ENCODE results near the gene PHF23.
"Not testable (repeated sequence)": the region's sequence is repeated elsewhere in the genome, so short reads cannot be mapped to it uniquely, and the experiment has no call there.

Gene PHF23

GRCh38 chr17:7258731-7259554, 19.7 kb upstream of the PHF23 start:
- no peak for DNase-seq (ENCODE audit: low read depth)

- no peak for DNase-seq (ENCODE audit: low read depth)
Observed at GRCh38 chr17:7256766-7257456, 17.7 kb upstream of the PHF23 start.

DNA sequence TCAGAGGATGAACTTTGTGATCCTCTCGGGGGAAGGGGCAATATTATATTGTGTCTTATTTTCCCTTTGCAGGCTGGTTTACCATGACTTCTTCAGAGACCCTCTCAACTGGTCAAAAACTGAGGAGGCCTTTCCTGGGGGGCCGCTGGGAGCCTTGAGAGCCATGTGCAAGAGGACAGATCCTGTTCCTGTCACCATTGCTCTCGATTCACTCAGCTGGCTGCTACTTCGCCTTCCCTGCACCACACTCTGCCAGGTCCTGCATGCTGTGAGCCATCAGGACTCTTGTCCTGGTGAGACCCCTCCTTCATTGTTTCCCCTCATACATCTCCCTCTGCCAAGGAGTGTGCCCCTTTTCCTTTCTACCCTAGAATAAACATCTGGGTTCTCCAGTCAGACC, 15.3 kb upstream of the PHF23 start:
- DNase-seq (ENCODE audit: low read depth) = no peak

DNA sequence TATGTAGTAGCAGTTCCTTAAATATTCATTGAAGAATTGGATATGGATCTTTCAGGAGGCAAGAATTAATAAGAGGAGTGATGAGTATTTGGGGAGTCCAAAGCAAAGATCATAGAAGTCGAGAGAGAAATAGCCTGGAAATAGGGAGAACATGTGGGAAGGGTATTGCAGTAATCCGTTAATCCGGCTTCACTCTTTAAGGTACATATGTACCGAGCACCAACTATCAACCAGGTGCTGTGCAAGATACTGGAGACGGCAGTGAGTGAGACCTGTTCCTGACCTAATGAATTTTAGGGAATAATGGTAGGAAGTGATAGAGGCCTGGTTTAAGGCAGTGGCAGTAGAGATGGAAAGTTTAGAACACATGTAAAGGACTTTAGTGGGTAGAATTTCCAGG, 13.8 kb upstream of the PHF23 start:
- no peak for DNase-seq (ENCODE audit: low read depth)

DNA sequence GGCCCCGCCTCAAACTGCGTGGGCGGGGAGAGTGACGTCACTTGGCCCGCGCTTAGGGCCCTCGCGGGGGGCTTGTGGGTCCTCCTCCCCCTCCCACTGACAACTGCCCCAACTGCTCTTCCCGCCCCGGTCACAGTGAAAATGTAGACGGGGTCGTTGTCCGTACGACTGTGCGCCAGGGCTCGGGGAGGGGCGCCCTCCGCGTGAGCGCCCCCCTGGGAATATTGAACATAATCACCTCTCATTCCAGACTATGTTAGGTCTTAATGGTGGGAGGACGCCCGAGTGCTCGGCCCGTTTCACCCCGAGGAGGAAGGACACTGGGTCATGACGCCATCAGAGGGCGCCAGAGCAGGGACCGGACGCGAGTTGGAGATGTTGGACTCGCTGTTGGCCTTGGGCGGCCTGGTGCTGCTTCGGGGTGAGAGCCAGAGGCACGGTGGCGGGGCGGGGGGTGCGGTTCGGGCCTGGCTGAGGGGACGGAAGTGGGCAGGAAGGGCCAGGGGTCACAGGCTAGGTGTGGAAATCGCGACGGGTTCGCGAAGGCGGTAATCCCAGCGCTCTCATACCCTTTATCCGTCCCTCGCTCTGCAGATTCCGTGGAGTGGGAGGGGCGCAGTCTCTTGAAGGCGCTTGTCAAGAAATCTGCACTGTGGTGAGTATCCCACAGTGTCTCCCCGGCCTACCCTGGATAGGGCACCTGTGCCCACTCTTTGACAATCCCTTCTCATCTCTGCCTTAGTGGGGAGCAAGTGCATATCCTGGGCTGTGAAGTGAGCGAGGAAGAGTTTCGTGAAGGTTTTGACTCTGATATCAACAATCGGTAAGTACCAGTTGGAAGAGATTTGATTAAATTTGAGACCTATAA, 13.2 kb upstream of the PHF23 start, which contains the start of gene ELP5:
Gene ELP5, plus strand, starts transcription at position 40 of the 868 bp plus-strand sequence. Its CDS starts 336 bp downstream, at position 376.
- DNase-seq (ENCODE audit: low read depth) = peak; percentile 69

DNA sequence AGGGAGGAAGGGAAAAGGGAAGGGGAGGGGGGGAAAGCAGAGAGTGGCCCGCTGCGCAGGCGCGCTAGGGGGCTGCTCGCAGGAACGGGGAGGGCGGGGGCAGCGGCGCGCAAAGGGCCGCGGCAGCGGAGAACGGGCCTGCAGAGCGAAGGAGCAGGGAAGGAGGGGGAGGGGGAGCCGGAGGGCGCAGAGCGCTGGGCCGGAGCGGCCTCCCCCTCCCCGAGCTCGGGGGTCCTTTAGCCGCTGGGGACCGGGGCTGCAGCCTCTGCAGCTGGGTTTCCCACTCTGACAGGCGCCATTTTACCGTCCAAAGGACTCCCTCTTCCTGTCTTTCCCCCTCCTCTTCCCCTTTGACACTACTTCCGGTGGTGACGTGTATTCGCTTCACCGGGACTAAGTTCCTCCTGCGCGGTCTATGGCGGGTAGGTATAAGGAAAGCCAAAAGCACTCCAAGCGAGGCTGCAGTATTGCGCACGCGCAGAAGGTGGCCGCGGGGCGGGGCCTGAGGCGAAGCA, 12.5 kb upstream of the PHF23 start, which contains the start of gene CTDNEP1:
Gene CTDNEP1, minus strand, starts transcription at position 74 of the 515 bp plus-strand sequence. CDS start 438 bp downstream, outside the sequence.
- DNase-seq (ENCODE audit: low read depth) = peak; percentile 98

DNA sequence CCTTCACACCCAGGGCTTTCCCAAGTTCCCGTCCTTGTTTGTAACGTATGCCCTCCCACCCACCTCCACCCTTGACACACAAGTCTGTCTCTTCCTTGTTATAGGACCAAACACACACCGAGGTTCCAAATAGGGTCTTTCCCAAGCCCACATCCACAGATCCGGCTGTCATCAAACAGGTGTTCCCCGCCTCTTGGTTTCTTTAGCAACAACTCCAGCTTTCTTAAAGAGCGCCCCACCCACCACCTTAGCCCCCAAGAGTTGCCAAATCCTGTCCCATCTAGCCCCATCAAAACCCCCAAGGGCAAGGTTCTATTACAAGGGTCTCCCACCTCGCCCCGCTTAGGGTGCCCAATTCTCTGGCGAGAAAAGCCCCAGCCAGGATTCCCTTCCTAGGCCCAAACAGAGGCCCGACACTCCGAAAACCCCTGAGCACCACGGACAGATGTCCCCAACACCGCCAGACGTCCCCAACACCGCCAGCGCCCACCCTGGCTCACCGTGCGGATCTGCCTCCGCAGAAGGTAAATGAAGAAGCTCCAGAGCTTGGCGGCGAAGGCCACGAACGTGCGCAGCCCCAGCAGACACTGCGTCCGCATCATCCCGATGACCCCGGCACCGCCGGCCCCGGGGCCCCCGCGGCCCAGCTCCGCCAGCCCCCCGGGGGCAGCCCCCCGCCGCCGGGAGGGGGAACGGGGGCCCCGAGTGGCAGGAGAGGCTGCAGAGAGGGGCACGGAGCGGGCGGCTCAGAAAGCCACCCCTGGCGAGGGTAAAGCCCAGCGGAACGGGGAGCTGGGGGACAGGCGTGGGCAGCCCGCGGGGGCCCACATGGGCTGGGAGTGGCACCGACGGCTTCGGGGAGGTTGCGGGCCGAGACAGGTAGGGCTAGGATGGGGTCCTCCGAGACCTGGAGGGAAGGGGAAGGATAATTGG, 11.7 kb upstream of the PHF23 start:
- no peak for DNase-seq (ENCODE audit: low read depth)

DNA sequence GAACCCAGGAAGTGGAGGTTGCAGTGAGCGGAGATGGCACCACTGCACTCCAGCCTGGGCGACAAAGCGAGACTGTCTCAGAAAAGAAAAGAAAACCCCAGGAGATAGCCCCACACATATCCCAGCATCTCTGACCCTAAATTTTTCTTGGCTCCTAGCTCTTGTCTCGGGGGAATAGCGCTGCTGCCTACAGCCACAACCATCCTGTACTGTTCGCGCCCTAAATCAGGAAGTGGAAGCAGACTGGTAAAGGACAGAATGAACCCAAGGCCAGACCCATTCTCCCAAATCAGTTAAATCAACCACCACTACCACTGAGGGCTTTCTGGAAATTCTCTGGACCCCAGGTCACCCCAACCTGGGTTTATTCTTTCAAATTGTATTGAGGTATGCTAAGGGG, 10.6 kb upstream of the PHF23 start:
- DNase-seq (ENCODE audit: low read depth) = no peak

- DNase-seq (ENCODE audit: low read depth) = no peak
Observed at GRCh38 chr17:7249214-7249613, 10.0 kb upstream of the PHF23 start.

GRCh38 chr17:7248796-7249195, 9.5 kb upstream of the PHF23 start:
- DNase-seq (ENCODE audit: low read depth) = no peak

GRCh38 chr17:7246779-7247178, 7.5 kb upstream of the PHF23 start:
- no peak for DNase-seq (ENCODE audit: low read depth)

- not testable (repeated sequence) for DNase-seq (ENCODE audit: low read depth)
Observed at GRCh38 chr17:7243838-7244237, 4.6 kb upstream of the PHF23 start.

- no peak for DNase-seq (ENCODE audit: low read depth)
Observed at GRCh38 chr17:7243453-7243729, 4.1 kb upstream of the PHF23 start.

DNA sequence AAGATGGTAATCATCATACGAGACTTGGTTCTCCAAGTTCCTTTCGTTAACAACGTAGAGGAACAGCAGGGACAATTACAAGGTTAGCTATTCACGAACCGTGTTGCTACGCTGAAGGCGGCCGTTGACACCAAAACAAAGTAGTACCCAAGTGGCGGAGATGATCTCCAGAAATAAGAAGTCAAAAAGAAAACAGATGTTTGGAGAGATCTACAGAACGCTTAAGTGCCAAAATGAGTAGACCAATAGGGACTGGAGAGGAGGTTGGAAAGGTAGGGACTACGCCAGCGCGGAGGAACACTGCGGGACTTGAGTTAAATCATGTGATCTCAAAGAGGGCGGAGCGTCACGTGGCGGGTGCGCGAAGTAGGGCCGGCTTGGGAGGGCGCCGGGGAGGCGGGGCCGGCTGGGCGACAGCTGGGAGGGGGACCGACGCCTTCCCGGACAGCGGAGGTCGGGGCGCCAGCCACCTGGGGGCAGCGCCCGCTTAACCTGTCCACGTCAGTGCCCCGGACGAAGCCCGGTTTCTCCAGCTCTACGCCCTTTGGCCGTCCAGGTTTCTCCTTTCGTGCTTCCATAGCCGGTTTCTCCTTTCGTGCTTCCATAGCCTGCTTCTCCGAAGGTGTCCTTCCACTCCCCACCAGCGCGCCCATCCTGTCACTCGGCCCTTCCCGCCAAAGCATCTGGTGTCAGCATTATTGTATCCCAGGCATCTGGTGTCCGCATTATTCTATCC, 3.6 kb upstream of the PHF23 start:
- DNase-seq (ENCODE audit: low read depth) = peak; percentile 88

DNA sequence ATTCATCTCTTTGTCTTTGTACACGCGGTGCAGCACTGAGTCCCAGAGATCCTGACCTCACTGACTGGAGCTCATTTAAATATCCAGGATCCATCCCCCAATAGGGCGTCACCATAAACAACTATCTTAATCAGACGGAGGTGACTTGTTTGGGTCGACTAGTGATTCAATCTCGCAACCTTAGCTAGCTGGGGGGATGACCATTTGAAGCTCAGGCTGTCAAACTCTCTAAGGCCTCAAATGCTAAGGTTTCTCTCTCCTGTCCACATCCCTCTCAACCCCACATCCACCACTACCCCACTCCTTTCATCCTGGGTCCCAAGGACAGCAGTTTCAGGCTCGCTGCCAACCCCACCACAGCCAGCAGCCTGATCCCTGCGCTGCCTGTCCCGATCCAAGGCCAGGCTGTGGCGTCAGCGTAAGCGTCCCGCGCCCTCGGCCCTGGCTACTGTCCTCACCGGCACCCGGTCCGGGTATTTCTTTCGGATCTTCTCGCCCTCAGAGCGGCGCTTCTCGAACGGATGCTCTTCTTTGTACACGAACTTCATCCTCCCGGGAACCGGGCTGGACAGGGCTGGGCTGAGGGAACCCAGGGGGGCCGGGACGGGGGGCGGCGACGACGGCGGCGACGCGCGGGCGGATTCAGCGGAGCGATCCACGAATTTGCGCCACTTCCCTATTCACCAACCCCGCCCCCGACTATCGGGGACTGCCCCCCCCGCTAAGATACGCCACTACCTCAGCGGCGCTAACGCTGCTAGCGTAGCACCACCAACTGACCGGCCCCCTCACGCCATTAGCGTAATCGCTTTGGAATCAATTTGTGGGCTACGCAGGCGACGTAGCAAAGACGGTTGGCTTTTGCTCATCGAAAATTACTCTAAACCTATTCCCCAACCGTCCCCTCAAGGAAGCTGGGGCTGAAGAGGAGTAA, 2.8 kb upstream of the PHF23 start, which contains the start of gene GABARAP:
Gene GABARAP, minus strand, starts transcription at position 667 of the 934 bp plus-strand sequence. Its CDS starts 119 bp downstream, at position 548.
- peak; percentile 88 for DNase-seq (ENCODE audit: low read depth)

GRCh38 chr17:7241090-7241733, 2.0 kb upstream of the PHF23 start:
- DNase-seq (ENCODE audit: low read depth) = no peak

DNA sequence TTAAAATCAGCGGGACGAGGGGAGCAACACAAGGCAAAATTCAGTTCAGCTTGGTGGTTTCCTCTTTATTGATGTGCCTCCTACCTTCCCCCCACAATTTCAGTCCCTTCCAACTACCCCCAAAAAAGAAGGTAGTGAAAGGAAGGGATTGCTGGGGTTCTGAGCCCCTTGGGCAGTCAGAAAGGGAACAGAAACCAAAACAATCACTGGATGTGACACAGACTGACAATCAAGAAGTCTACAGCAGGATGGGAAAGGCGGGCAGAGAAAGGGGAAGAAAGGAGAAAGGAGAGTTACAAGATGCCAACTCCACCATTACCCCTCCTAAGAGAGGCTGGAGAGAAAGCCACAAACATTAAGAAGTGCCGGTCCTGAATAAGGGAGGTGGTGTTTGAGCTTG, 1.1 kb upstream of the PHF23 start:
- no peak for DNase-seq (ENCODE audit: low read depth)

- DNase-seq (ENCODE audit: low read depth) = no peak
Observed at GRCh38 chr17:7238420-7239090, 702 bp downstream of the PHF23 start.
